ENCODE data around the gene GLDN.

Gene GLDN

DNA sequence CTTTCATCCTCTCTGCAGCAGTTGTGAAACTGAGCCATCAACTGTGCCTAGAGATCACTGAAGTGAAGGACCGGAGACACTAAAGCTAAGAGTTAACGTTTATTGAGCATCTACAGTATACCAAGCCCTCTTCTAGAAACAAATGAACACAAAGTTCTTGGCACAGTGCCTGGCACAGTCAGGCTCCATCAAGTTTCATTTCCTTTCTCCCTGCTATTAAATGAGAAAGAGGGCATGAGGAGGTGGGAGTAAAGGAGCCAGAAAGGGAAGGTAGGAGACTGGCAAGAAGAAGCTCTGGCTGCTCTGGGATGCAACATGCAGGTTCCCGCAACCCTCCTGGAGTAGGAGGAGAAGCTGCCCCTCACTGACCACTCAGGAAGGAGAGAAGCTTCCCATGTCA, 33.6 kb upstream of the GLDN start:
- no peaks in the 10 kb centered on the region for H4K20me1 ChIP-seq (ENCODE audit: insufficient read depth, low read length)
- H3K9ac ChIP-seq (ENCODE audit: low read length) = no peak overlapping the region
- H3K4me1 ChIP-seq (ENCODE audit: low read length) = peaks cover 7% of the 10 kb centered on the region; the same call in 1 of the 2 replicates
- no peak overlapping the region for H3K4me2 ChIP-seq (ENCODE audit: low read depth, low read length)
- H3K36me3 ChIP-seq (replicated peaks; ENCODE audit: insufficient read depth, low read length) = no peaks in the 10 kb centered on the region
- no peaks in the 10 kb centered on the region for H3K9me2 ChIP-seq (replicated peaks; ENCODE audit: insufficient read depth, low read length)
- no peak overlapping the region for H3K4me3 ChIP-seq (ENCODE audit: low read length)
- DNase-seq = peak; percentile 29
- H2AFZ ChIP-seq (ENCODE audit: low read length) = no peak overlapping the region
- H3K79me2 ChIP-seq (ENCODE audit: low read length) = no peaks in the 10 kb centered on the region
- H3K27me3 ChIP-seq (replicated peaks; ENCODE audit: insufficient read depth, low read length) = no peaks in the 10 kb centered on the region
- H3F3A ChIP-seq (ENCODE audit: insufficient read depth, low read length) = no peaks in the 10 kb centered on the region
- no peak for TF ChIP-seq EZH2 (optimal IDR thresholded peaks at IDR 0.05; ENCODE audit: low read depth, low read length)
- no peak for TF ChIP-seq EZH2phosphoT487 (IDR thresholded peaks at IDR 0.05; ENCODE audit: low read length)
- TF ChIP-seq, protein P1, sequence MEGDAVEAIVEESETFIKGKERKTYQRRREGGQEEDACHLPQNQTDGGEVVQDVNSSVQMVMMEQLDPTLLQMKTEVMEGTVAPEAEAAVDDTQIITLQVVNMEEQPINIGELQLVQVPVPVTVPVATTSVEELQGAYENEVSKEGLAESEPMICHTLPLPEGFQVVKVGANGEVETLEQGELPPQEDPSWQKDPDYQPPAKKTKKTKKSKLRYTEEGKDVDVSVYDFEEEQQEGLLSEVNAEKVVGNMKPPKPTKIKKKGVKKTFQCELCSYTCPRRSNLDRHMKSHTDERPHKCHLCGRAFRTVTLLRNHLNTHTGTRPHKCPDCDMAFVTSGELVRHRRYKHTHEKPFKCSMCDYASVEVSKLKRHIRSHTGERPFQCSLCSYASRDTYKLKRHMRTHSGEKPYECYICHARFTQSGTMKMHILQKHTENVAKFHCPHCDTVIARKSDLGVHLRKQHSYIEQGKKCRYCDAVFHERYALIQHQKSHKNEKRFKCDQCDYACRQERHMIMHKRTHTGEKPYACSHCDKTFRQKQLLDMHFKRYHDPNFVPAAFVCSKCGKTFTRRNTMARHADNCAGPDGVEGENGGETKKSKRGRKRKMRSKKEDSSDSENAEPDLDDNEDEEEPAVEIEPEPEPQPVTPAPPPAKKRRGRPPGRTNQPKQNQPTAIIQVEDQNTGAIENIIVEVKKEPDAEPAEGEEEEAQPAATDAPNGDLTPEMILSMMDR (IDR thresholded peaks at IDR 0.05; ENCODE audit: low read length) = no peak
- no peaks in the 10 kb centered on the region for H3K9me3 ChIP-seq (replicated peaks; ENCODE audit: insufficient read depth, low read length)
- H3K27ac ChIP-seq (ENCODE audit: low read length) = no peak overlapping the region

DNA sequence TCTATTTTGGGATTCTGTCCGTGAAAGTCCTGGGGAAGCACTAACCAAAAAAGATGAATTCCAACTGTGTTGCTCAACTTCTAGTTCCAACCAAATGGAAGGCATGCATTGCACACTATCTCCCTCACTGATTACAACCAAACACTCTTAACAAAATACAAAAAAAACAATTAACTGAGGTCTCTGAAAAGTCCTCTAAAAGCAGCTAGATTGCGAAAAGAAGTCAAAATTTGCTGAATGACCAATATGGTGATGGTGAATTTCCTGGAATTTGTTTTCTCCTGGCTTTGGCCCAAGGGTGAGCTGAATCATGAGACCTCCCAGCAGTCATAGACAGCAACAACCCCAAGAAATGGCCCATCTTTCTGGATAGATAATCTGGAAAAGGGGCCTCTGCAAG, 31.4 kb upstream of the GLDN start:
- no peak for TF ChIP-seq EZH2phosphoT487 (IDR thresholded peaks at IDR 0.05; ENCODE audit: low read length)
- TF ChIP-seq EZH2 (optimal IDR thresholded peaks at IDR 0.05; ENCODE audit: low read depth, low read length) = no peak
- TF ChIP-seq, protein P1 (IDR thresholded peaks at IDR 0.05; ENCODE audit: low read length) = no peak
- Histone ChIP-seq H2AFZ (ENCODE audit: low read length) (no peak overlapping the region), H3K4me3 (ENCODE audit: low read length) (no peak overlapping the region), H3K79me2 (ENCODE audit: low read length) (no peaks in the 10 kb centered on the region), H3K4me2 (ENCODE audit: low read depth, low read length) (no peak overlapping the region), H3K9ac (ENCODE audit: low read length) (no peak overlapping the region), H4K20me1 (ENCODE audit: insufficient read depth, low read length) (no peaks in the 10 kb centered on the region), H3F3A (ENCODE audit: insufficient read depth, low read length) (no peaks in the 10 kb centered on the region), H3K27me3 (replicated peaks; ENCODE audit: insufficient read depth, low read length) (no peaks in the 10 kb centered on the region), H3K27ac (ENCODE audit: low read length) (no peak overlapping the region), H3K9me2 (replicated peaks; ENCODE audit: insufficient read depth, low read length) (no peaks in the 10 kb centered on the region), H3K4me1 (ENCODE audit: low read length) (peaks cover 7% of the 10 kb centered on the region; the same call in 1 of the 2 replicates), H3K36me3 (replicated peaks; ENCODE audit: insufficient read depth, low read length) (no peaks in the 10 kb centered on the region), H3K9me3 (replicated peaks; ENCODE audit: insufficient read depth, low read length) (no peaks in the 10 kb centered on the region)
- DNase-seq = no peak

DNA sequence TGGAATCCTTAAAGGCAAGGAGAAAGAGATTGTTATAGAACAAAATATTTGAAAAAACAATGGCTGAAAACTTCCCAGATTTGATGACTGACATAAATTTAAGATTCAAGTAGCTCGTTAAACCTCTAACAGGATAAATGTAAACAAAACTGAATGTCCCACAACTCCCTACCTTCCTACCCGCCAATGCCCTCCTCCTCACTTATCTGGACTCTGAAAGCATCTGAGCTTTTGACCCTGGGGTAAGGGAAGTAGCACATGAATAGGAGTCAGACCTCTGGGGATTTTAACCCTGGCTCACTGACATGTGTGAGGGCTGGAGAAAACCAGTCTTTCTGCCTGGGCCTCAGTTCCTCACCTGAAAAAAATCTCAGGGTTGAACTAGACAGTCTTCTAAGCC, 29.9 kb upstream of the GLDN start:
- no peak for DNase-seq
- peaks cover 7% of the 10 kb centered on the region; the same call in 1 of the 2 replicates for H3K4me1 ChIP-seq (ENCODE audit: low read length)
- no peaks in the 10 kb centered on the region for H3K9me3 ChIP-seq (replicated peaks; ENCODE audit: insufficient read depth, low read length)
- H3K27me3 ChIP-seq (replicated peaks; ENCODE audit: insufficient read depth, low read length) = no peaks in the 10 kb centered on the region
- H2AFZ ChIP-seq (ENCODE audit: low read length) = no peak overlapping the region
- H3K79me2 ChIP-seq (ENCODE audit: low read length) = no peaks in the 10 kb centered on the region
- no peaks in the 10 kb centered on the region for H3F3A ChIP-seq (ENCODE audit: insufficient read depth, low read length)
- no peaks in the 10 kb centered on the region for H4K20me1 ChIP-seq (ENCODE audit: insufficient read depth, low read length)
- H3K9ac ChIP-seq (ENCODE audit: low read length) = no peak overlapping the region
- TF ChIP-seq EZH2 (optimal IDR thresholded peaks at IDR 0.05; ENCODE audit: low read depth, low read length) (no peak), EZH2phosphoT487 (IDR thresholded peaks at IDR 0.05; ENCODE audit: low read length) (no peak)
- TF ChIP-seq, protein P1 (IDR thresholded peaks at IDR 0.05; ENCODE audit: low read length) = no peak
- H3K9me2 ChIP-seq (replicated peaks; ENCODE audit: insufficient read depth, low read length) = no peaks in the 10 kb centered on the region
- no peak overlapping the region for H3K4me2 ChIP-seq (ENCODE audit: low read depth, low read length)
- no peak overlapping the region for H3K27ac ChIP-seq (ENCODE audit: low read length)
- H3K4me3 ChIP-seq (ENCODE audit: low read length) = no peak overlapping the region
- H3K36me3 ChIP-seq (replicated peaks; ENCODE audit: insufficient read depth, low read length) = no peaks in the 10 kb centered on the region
